Stimulated activated naive CD4-positive, alpha-beta T cell treated with Interleukin-2 at 50 U/mL for 16 hours (primary cell): Measurements from ENCODE around the gene NEU3.

Source experiments
- DNase-seq: peaks from one replicate; lab custom pipeline; 2025; lab: John Stamatoyannopoulos, UW

Gene NEU3

DNA sequence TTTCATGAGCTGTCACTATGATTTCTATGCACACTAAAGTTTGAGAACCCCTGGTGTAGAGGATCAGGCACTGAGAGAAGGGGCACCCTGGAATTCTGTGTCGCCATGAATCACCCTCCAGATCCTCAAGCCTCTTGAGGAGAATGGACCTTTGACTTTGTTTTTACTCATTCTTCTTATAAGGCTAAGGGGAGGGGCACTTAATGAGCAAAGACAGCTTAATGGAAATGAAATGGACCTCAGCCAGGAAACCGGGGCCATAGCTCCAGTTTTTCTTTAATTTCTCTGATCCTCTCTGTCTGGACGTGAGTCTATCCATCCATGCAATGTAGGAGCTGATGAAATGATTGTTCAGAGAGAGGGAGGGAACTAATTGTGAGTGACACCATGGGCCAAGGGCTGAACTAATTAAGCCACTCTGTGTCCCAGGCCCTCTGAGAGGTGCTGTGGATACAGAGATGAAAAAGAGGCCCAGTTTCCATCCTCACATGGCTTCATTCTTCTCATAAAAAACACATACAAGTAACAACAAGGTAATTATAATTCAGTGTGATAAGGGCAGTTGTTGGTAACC, 75.1 kb downstream of the NEU3 start:
- no peak for DNase-seq

DNA sequence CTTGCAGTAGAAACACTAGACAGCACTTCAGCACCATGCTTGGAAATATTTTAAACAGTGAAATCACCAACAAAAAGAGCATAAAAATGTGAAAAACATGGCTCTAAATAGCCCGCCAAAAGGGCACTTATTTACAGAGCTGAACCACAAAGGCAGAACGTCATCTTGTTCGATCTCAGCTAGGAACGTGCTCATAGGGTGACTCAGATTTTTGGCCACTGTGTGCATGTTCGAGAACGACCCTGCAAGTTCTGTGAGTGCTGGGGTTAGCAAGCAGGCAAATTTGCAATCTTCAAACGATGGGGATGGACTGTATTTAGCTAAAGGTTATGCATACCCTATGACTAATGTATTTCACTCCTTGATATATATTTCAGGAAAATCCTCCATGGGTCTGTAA, 77.3 kb downstream of the NEU3 start:
- DNase-seq, result no peak
